CD8-positive, alpha-beta memory T cell (primary cell): ENCODE data around the gene THOP1. TPM values are rescaled to one million over a fixed set of nuclear protein-coding genes. Genes with fewer than 3 reads are reported as not detected.
"Not testable (repeated sequence)": the region's sequence is repeated elsewhere in the genome, so short reads cannot be mapped to it uniquely, and the experiment has no call there.

ENCODE experiments used
- CTCF ChIA-PET: fragments of 350-600 bp; sonication (Branson Sonifier 250); formaldehyde crosslinking; loops from one replicate; lab custom pipeline; 2021; ENCODE audit warnings: antibody characterized with exemption; lab: Charles Lee
- POLR2A ChIA-PET: fragments of 350-600 bp; sonication (Branson Sonifier 250); formaldehyde crosslinking; loops from one replicate; lab custom pipeline; 2021; ENCODE audit warnings: antibody characterized with exemption; lab: Charles Lee
- DNase-seq, 5 donors: peaks; one replicate each; pipeline versions ENCODE4 v3.0.0 to v3.0.0-alpha.2; 2020 to 2022; ENCODE audit warnings: mixed read lengths in 1 of 5
- H3K27ac ChIP-seq: one replicate; pipeline ENCODE4 v1.7.0; 2013; ENCODE audit warnings: low read depth, mild to moderate bottlenecking, low read length, moderate library complexity
- H3K27me3 ChIP-seq: 2 replicates; pipeline ENCODE4 v1.7.0; 2013; ENCODE audit warnings: low read length, mild to moderate bottlenecking; ENCODE audit not compliant: insufficient read depth, poor library complexity, severe bottlenecking
- H3K36me3 ChIP-seq: 2 replicates; pipeline ENCODE4 v1.7.0; 2013; ENCODE audit warnings: mild to moderate bottlenecking, low read length, moderate library complexity; ENCODE audit not compliant: insufficient read depth
- H3K4me1 ChIP-seq: 2 replicates; pipeline ENCODE4 v1.7.0; 2013; ENCODE audit warnings: mild to moderate bottlenecking, low read length, moderate library complexity; ENCODE audit not compliant: insufficient read depth
- H3K4me3 ChIP-seq: 2 replicates; pipeline ENCODE4 v1.7.0; 2013; ENCODE audit warnings: mild to moderate bottlenecking, low read length
- H3K9me3 ChIP-seq: 2 replicates; pipeline ENCODE4 v1.7.0; 2013; ENCODE audit warnings: mild to moderate bottlenecking, low read length
- H3K27ac Mint-ChIP-seq, 8 donors: one replicate each; pipeline ENCODE4 v1.8.0; 2020 to 2021; ENCODE audit warnings: mixed read lengths in 8 of 8, mild to moderate bottlenecking in 6 of 8, inconsistent platforms in 3 of 8, moderate library complexity in 3 of 8
- H3K27me3 Mint-ChIP-seq, 2 donors: one replicate each; pipeline ENCODE4 v1.8.0; 2020 to 2021; ENCODE audit warnings: mixed read lengths in 2 of 2, mild to moderate bottlenecking in 1 of 2, moderate library complexity in 1 of 2
- H3K36me3 Mint-ChIP-seq, 3 donors: one replicate each; pipeline ENCODE4 v1.8.0; 2020 to 2021; ENCODE audit warnings: mixed read lengths in 3 of 3, inconsistent platforms in 1 of 3, mild to moderate bottlenecking in 1 of 3
- H3K4me1 Mint-ChIP-seq, 3 donors: one replicate each; pipeline ENCODE4 v1.8.0; 2020 to 2021; ENCODE audit warnings: mixed read lengths in 3 of 3, inconsistent platforms in 1 of 3, mild to moderate bottlenecking in 1 of 3
- H3K4me3 Mint-ChIP-seq, 7 donors: one replicate each; pipeline ENCODE4 v1.8.0; 2020 to 2021; ENCODE audit warnings: mixed read lengths in 7 of 7, mild to moderate bottlenecking in 6 of 7, moderate library complexity in 4 of 7, inconsistent platforms in 2 of 7
- H3K9me3 Mint-ChIP-seq, 5 donors: one replicate each; pipeline ENCODE4 v1.8.0; 2020 to 2022; ENCODE audit warnings: mixed read lengths in 5 of 5, mild to moderate bottlenecking in 3 of 5, moderate library complexity in 2 of 5, inconsistent platforms in 1 of 5
- polyA plus RNA-seq: library from polyadenylated mRNA; unstranded; fragments of 300-500 nt; fragmentation: Illumina TruSeq; gene quantifications from one replicate; pipeline ENCODE4 v1.2.3, GENCODE V29; 2021
- total RNA-seq, 2 experiments: library from RNA; stranded (reverse); gene quantifications; one replicate each; pipeline ENCODE4 v1.2.3, GENCODE V29; 2021

THOP1 gene
- total and polyA plus RNA-seq, 3 experiments from 2014 or later = 40.2 to 178 (median 169) TPM

DNA sequence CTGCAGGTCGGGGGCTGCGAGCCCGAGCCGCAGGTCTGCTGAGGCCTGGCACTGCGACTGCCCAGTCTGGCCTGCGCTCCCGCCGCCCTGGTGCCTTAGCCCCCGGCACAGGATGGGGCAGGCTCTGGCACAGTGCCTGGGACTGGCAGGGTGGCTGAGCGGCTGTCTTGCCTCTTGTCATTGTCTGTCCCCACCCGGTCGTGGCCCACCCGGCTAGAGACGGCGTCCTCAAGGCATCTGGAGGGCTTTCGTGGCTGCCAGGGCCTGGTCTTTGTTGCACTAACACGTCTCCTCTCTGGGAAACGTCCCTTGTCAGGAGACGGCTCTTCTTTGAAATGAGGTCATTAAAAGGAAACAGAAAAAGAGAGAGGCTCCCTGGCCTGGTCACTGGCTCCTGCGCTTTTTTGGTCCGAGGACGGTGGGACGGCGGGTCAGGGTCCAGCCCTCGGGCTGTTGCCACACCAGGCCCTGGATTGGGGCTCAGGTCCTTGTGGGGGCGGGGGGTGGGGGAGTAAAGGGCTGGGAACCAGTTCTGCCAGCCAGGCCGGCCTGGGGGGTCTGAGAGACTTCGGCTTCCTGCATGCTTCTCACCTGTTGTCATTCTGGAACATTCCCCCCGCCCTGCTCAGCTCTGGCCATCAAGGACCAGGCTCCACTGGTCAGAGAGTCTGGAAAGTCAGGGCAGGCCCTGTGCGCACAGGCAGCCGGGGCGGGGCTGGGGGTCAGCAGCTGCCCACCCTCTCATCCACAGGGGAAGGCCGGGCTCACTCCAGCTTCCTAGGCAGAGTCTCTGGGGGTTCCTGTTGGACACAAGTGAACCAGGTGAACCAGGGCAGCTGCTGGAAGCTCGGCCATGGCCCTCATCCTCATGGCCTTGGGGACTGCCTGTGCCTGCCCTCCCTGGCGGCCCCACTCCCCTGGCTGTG, 28.2 kb downstream of the THOP1 start:
- H3K27me3 ChIP-seq = no peaks in the 10 kb centered on the region
- CTCF ChIA-PET = no interaction called here
- Mint-ChIP-seq H3K4me3 (no peak overlapping the region), H3K27me3 (no peaks in the 10 kb centered on the region), H3K27ac (no peak overlapping the region), H3K9me3 (no peaks in the 10 kb centered on the region), H3K4me1 (no peaks in the 10 kb centered on the region), H3K36me3 (peaks cover 3 to 21% (median 7%) of the 10 kb centered on the region in 3 donors)
- no peak overlapping the region for H3K27ac ChIP-seq
- DNase-seq = no peak
- no peaks in the 10 kb centered on the region for H3K9me3 ChIP-seq
- no peak overlapping the region for H3K4me3 ChIP-seq
- no peaks in the 10 kb centered on the region for H3K4me1 ChIP-seq
- H3K36me3 ChIP-seq = no peaks in the 10 kb centered on the region
- POLR2A ChIA-PET = no interaction called here

DNA sequence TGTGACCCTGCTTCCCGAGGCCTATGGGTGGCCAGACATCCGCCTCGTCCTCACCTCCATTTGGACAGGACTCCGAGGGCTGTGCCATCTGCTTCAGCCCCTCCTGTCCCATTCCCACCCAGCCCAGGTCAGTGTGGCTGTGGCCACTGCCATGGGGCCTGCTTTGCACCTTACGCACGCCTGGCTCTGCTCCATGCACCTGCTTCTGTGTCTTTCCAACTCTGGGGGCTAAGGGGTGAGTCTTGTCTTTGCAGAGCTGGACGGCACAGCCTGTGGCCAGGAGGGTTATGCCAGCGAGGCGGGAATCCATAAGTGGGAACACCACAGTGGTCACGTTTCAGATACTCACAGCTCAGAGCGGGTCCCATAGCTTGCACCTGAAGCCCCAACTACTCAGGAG, 29.1 kb downstream of the THOP1 start:
- H3K36me3 ChIP-seq = no peaks in the 10 kb centered on the region
- Mint-ChIP-seq H3K4me3 (no peak overlapping the region), H3K4me1 (no peaks in the 10 kb centered on the region), H3K27me3 (no peaks in the 10 kb centered on the region), H3K9me3 (no peaks in the 10 kb centered on the region), H3K27ac (peak overlapping the region in 1 of 8 donors; percentile 91), H3K36me3 (peaks cover 0 to 12% (median 0%) of the 10 kb centered on the region in 3 donors)
- no peak overlapping the region for H3K4me3 ChIP-seq
- CTCF ChIA-PET = no interaction called here
- POLR2A ChIA-PET = no interaction called here
- H3K4me1 ChIP-seq = no peaks in the 10 kb centered on the region
- no peaks in the 10 kb centered on the region for H3K27me3 ChIP-seq
- no peaks in the 10 kb centered on the region for H3K9me3 ChIP-seq
- H3K27ac ChIP-seq = no peak overlapping the region
- no peak for DNase-seq

DNA sequence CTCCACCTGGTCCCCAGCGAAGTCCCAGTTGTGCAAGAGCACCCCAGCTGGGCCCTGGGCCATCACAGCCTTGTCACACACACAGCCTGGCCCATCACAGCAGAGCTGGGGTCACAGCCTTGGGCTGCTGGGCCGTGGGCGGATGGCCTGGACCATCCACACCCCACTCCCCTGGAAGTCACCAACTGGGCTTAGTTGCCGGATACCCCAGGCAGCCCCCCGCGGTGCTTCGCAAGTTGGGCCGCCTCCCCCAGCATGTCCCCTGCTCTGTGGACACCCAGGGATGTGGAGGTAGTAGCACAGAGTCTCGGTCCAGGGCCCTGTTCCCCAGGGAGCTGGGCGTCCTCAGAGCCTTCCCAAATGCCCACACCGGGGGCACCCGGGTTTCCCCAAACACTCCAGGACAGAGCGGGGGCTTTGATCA, 29.9 kb downstream of the THOP1 start:
- Histone ChIP-seq H3K4me3 (no peak overlapping the region), H3K27me3 (no peaks in the 10 kb centered on the region), H3K36me3 (no peaks in the 10 kb centered on the region), H3K4me1 (no peaks in the 10 kb centered on the region), H3K27ac (no peak overlapping the region), H3K9me3 (no peaks in the 10 kb centered on the region)
- peaks cover 0 to 8% (median 0%) of the 10 kb centered on the region in 3 donors for H3K36me3 Mint-ChIP-seq
- ChIA-PET CTCF (no interaction called here), POLR2A (no interaction called here)
- H3K27me3 Mint-ChIP-seq = no peaks in the 10 kb centered on the region
- H3K4me3 Mint-ChIP-seq = no peak overlapping the region
- H3K9me3 Mint-ChIP-seq = no peaks in the 10 kb centered on the region
- peaks cover 0 to 1% (median under 1%) of the 10 kb centered on the region in 3 donors for H3K4me1 Mint-ChIP-seq
- no peak overlapping the region for H3K27ac Mint-ChIP-seq
- DNase-seq = no peak

DNA sequence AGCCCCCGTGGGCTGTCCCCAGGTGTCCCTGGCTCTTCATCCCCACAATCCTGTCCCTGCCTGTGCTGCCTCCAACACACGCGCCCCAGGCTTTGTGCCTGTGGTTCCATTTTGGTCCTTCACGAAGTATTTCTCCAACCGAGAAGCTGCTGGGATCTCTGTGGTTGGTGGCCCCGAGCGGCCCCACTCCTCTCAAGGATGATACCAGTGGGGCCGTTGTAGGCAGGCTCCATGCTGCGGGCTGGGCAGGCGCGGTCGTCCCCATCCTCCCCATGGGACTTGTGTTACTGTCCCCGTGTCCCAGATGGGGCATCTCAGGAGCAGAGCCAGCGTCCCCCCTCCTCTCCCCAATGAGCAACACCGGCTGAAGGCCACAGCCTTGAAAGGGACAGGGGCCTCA, 30.6 kb downstream of the THOP1 start:
- peaks cover 0 to 7% (median 0%) of the 10 kb centered on the region in 3 donors for H3K36me3 Mint-ChIP-seq
- no peak overlapping the region for H3K27ac ChIP-seq
- POLR2A ChIA-PET = no interaction called here

DNA sequence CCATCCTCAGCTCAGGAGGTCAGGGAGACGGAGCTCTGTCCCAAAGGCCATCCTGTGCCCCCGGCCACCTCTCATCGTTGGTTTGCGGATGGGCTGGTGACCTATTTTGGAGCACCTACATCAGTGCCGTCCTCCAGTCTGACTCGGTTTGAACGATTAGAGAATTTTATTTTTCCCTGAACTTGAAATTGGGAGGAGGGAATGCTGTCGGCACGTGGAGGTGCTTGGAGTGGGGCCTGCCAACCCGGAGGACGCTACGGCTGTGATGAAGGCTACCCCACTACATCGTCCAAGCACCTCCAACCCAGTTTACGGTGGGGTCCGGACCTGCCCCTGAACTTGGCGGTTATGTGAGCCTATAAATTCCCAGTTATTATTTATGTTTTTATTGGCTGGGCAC, 31.3 kb downstream of the THOP1 start:
- Histone ChIP-seq H3K36me3 (no peaks in the 10 kb centered on the region), H3K4me1 (no peaks in the 10 kb centered on the region), H3K27me3 (no peaks in the 10 kb centered on the region), H3K4me3 (no peak overlapping the region), H3K27ac (no peak overlapping the region), H3K9me3 (no peaks in the 10 kb centered on the region)
- Mint-ChIP-seq H3K27me3 (no peaks in the 10 kb centered on the region), H3K4me3 (no peak overlapping the region), H3K27ac (no peak overlapping the region), H3K4me1 (peaks cover 4 to 14% (median 6%) of the 10 kb centered on the region in 3 donors), H3K36me3 (peaks cover 0 to 4% (median 0%) of the 10 kb centered on the region in 3 donors), H3K9me3 (no peaks in the 10 kb centered on the region)
- no peak for DNase-seq
- ChIA-PET CTCF (no interaction called here), POLR2A (no interaction called here)

More for the DNA sequence above, 30.6 kb downstream of the THOP1 start:
- Mint-ChIP-seq H3K4me1 (peaks cover 1 to 7% (median 4%) of the 10 kb centered on the region in 3 donors), H3K9me3 (no peaks in the 10 kb centered on the region), H3K27me3 (no peaks in the 10 kb centered on the region), H3K27ac (no peak overlapping the region), H3K4me3 (no peak overlapping the region)
- Histone ChIP-seq H3K27me3 (no peaks in the 10 kb centered on the region), H3K4me3 (no peak overlapping the region), H3K36me3 (no peaks in the 10 kb centered on the region), H3K4me1 (no peaks in the 10 kb centered on the region), H3K9me3 (no peaks in the 10 kb centered on the region)
- no peak for DNase-seq
- CTCF ChIA-PET = no interaction called here

DNA sequence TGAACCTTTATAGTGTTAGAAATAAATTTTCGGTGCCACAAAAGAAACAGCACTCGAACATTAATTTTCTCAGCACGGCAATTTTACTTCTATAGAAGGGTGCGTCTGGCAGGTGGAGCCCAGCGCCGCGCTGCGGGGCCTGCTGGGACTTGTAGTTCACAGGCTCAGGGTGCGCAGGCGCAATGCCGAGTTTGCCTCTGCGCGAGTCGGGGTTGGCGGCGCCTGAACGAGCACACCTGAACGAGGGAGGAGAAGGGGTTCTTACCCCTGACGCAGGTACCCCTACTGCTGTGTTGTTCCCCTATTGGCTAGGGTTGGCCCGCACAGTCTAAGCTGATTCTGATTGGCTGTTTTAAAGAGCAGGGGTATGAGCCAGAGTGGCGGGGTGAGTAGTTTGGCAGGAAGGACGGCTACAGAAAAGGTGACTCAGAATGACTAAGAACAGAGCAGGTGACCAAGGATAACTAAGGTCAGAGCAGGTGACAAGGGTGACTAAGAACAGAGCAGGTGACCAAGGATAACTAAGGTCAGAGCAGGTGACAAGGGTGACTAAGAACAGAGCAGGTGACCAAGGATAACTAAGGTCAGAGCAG, 32.0 kb downstream of the THOP1 start:
- H3K4me3 Mint-ChIP-seq = peak overlapping the region in 3 of 7 donors; percentile 20 to 81 (median 63)
- H3K27me3 ChIP-seq, DNase-seq, H3K9me3 Mint-ChIP-seq, H3K27me3 Mint-ChIP-seq, POLR2A ChIA-PET, H3K4me1 ChIP-seq, H3K36me3 ChIP-seq, H3K27ac ChIP-seq, CTCF ChIA-PET, H3K36me3 Mint-ChIP-seq, H3K9me3 ChIP-seq, H3K4me3 ChIP-seq: not testable (repeated sequence)
- H3K4me1 Mint-ChIP-seq = peaks cover 4 to 15% (median 6%) of the 10 kb centered on the region in 3 donors
- peak overlapping the region in 1 of 8 donors; percentile 66 for H3K27ac Mint-ChIP-seq

DNA sequence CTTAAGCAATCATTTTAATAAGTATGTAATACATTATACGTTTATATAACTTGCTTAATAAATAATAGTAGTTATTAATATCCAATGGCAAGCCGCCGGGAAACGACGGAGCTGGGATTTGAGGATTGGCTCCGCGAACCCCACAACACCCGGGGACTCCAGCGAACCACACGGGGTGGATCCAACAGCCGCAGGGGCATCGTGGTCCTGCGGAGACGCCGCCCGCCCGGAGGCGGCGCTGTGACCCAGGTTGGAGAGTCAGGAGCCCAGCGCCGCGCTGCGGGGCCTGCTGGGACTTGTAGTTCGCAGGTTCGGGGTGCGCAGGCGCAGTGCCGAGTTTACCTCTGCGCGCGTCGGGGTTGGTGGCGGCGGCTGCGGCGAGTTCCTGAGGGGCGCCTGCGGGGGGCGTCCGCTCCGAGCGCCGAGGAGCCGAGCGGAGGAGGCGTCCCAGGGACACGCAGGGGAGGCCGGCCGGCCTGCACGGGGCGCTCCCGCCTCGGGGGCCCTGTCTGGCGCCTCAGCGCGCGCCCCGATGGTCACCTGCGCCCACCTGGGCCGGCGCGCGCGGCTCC, 34.3 kb downstream of the THOP1 start, which contains the start of gene ZNF554:
Gene ZNF554, plus strand, starts transcription at position 329 of the 572 bp plus-strand sequence. Its CDS starts 204 bp downstream, at position 533.
- Histone ChIP-seq H3K27me3 (no peaks in the 10 kb centered on the region), H3K9me3 (no peaks in the 10 kb centered on the region), H3K36me3 (no peaks in the 10 kb centered on the region), H3K4me3 (peak within 1 kb of the TSS; percentile 66), H3K27ac (peak within 1 kb of the TSS; percentile 57), H3K4me1 (no peaks in the 10 kb centered on the region)
- H3K36me3 Mint-ChIP-seq = peaks cover 0 to 7% (median 3%) of the 10 kb centered on the region in 3 donors
- CTCF ChIA-PET = interaction anchor here (0.7 to 1.8 kb wide), 6 partner anchors 14 to 171 kb away, joined by 3 to 11 read pairs (median 3); no protein-coding TSS in a partner anchor
- no peaks in the 10 kb centered on the region for H3K9me3 Mint-ChIP-seq
- H3K27ac Mint-ChIP-seq = peak within 1 kb of the TSS in 5 of 8 donors; percentile 17 to 83 (median 56)
- peak within 1 kb of the TSS; percentile 82 to 95 (median 84) for H3K4me3 Mint-ChIP-seq
- peak; percentile 97 to 99 (median 98) for DNase-seq
- peaks cover 6 to 18% (median 7%) of the 10 kb centered on the region in 3 donors for H3K4me1 Mint-ChIP-seq
- no peaks in the 10 kb centered on the region for H3K27me3 Mint-ChIP-seq
- POLR2A ChIA-PET = interaction anchor here (0.5 to 1.0 kb wide), 4 partner anchors 21 to 184 kb away, joined by 3 to 4 read pairs (median 3); partner anchors contain the start of genes SLC39A3 and ZNF555
